Esophagus squamous epithelium (tissue), 5 donors: Measurements from ENCODE around the gene FCRL6. TPM values are rescaled to one million over a fixed set of nuclear protein-coding genes. Genes with fewer than 3 reads are reported as not detected.
A peak's percentile ranks its signal among the peaks of the same experiment; 100 is the strongest.

ENCODE experiments used
- DNase-seq: peaks from one replicate; lab custom pipeline; 2025; lab: John Stamatoyannopoulos, UW
- H3K27ac ChIP-seq, 4 donors: fragments of 200-600 bp; sonication (generic); one replicate each; pipeline ENCODE4 v1.5.1; 2016 to 2019; ENCODE audit warnings: mild to moderate bottlenecking in 1 of 4
- H3K27me3 ChIP-seq, 4 donors: fragments of 200-600 bp; sonication (generic); 1 replicate in 3 of 4; 2 replicates in 1 of 4; pipeline versions ENCODE4 v1.5.1 to v1.6.0; 2017 to 2021; ENCODE audit warnings: antibody characterized with exemption in 1 of 4
- H3K36me3 ChIP-seq, 3 donors: fragments of 200-600 bp; sonication (generic); one replicate each; pipeline ENCODE4 v1.5.1; 2016 to 2019
- H3K4me1 ChIP-seq, 3 donors: fragments of 200-600 bp; sonication (generic); one replicate each; pipeline ENCODE4 v1.5.1; 2017 to 2019
- H3K4me3 ChIP-seq, 4 donors: fragments of 200-600 bp; sonication (generic); 1 replicate in 3 of 4; 2 replicates in 1 of 4; pipeline ENCODE4 v1.5.1; 2016 to 2019; ENCODE audit warnings: mild to moderate bottlenecking in 2 of 4, moderate library complexity in 1 of 4
- H3K9me3 ChIP-seq, 3 donors: fragments of 200-600 bp; sonication (generic); one replicate each; pipeline ENCODE4 v1.5.1; 2016 to 2019
- POLR2A ChIP-seq, 4 donors: fragments of 450-650 bp; IDR thresholded peaks; one replicate each; pipeline ENCODE4 v1.6.1; 2017; ENCODE audit warnings: antibody characterized with exemption in 4 of 4, mild to moderate bottlenecking in 4 of 4, moderate library complexity in 3 of 4
- WGBS, 2 donors: methylation state at CpG; one replicate each; pipeline ENCODE4 v1.1.5; 2018; 5-methylcytosine and 5-hydroxymethylcytosine counted together
- intact Hi-C: fragments of 100-400 bp; cut with DNase I; formaldehyde crosslinking; loops from one replicate; pipeline ENCODE4 v1.15.0; 2022
- total RNA-seq, 4 donors: library from RNA; depleted of rRNA; stranded (reverse); fragments of >200 nt; gene quantifications; one replicate each; pipeline ENCODE4 v1.1.0, GENCODE V29; 2016
- TF ChIP-seq, protein P1 (sequence below), 6 experiments: fragments of 450-650 bp in 4 of 6; fragments of 200-600 bp in 2 of 6; sonication (generic) in 2 of 6; IDR thresholded peaks; one replicate each; pipeline ENCODE4 v1.5.1; 2016 to 2019; ENCODE audit warnings: antibody characterized with exemption in 6 of 6, mild to moderate bottlenecking in 4 of 6, moderate library complexity in 4 of 6
- donor health status: DM: yes; HTN: yes; CAD: no.

The FCRL6 gene
- total RNA-seq, 4 donors from 2014 or later: 0.76 TPM; not detected in 3

DNA sequence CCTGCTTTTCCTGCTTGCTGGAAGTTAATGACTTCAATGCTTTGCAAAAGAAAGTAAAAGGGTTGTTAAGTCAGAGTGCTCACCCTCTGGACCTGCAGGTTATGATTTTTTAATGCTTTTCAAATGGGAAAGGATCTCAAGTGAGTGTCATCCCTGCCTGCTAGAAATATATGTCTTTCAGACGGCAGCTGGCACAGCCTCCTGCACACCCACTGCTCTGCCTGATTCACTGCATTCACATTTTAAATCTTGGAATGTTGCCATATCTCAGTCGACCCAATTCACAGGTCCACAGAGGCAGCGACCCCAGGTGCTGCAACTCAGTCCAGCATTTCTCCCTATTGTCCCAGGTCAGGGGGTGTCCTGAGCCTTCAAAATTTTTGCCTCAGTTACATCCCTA lies 10.7 kb upstream of the FCRL6 start:
- intact Hi-C loops: no loop called here

DNA sequence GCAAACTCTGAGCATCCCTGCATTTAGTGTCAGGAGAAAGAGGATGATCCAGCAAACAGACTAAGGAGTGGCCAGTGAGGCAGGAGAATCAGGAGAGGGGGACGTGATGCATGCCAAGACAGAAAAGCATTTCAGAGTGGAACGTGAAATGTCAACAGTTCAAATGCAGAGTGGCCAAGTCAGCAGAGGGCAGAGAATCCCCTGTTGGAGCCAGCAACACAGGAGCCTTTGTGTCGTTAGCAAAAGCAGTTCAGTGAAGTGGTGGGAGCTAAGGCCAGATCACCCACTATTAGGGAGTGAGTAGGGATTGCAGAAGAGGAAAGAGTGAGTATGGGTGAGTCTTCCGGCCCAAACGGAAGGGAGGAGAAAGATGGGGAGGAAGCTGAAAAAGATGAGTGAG lies 6.6 kb upstream of the FCRL6 start:
- peaks cover 0 to 4% (median 0%) of the 10 kb centered on the region in 3 donors for H3K4me1 ChIP-seq
- H3K27ac ChIP-seq: no peak overlapping the region
- no peak for DNase-seq
- H3K36me3 ChIP-seq: no peaks in the 10 kb centered on the region
- intact Hi-C loops: no loop called here
- WGBS, 2 donors: 60 to 68% methylated on average over 5 of the region's 5 CpGs
- TF ChIP-seq, protein P1, sequence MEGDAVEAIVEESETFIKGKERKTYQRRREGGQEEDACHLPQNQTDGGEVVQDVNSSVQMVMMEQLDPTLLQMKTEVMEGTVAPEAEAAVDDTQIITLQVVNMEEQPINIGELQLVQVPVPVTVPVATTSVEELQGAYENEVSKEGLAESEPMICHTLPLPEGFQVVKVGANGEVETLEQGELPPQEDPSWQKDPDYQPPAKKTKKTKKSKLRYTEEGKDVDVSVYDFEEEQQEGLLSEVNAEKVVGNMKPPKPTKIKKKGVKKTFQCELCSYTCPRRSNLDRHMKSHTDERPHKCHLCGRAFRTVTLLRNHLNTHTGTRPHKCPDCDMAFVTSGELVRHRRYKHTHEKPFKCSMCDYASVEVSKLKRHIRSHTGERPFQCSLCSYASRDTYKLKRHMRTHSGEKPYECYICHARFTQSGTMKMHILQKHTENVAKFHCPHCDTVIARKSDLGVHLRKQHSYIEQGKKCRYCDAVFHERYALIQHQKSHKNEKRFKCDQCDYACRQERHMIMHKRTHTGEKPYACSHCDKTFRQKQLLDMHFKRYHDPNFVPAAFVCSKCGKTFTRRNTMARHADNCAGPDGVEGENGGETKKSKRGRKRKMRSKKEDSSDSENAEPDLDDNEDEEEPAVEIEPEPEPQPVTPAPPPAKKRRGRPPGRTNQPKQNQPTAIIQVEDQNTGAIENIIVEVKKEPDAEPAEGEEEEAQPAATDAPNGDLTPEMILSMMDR (IDR thresholded peaks at IDR 0.05): no peak
- TF ChIP-seq POLR2A (IDR thresholded peaks at IDR 0.05): no peak
- H3K4me3 ChIP-seq: no peak overlapping the region
- peaks cover 0 to 47% (median 0%) of the 10 kb centered on the region in 4 donors for H3K27me3 ChIP-seq
- no peaks in the 10 kb centered on the region for H3K9me3 ChIP-seq

More for the DNA sequence above, 10.7 kb upstream of the FCRL6 start:
- Histone ChIP-seq H3K27me3 (peaks cover 0 to 43% (median 0%) of the 10 kb centered on the region in 4 donors), H3K4me3 (no peak overlapping the region), H3K4me1 (peaks cover 0 to 19% (median 11%) of the 10 kb centered on the region in 3 donors), H3K9me3 (no peaks in the 10 kb centered on the region), H3K27ac (no peak overlapping the region), H3K36me3 (no peaks in the 10 kb centered on the region)
- 23 to 29% methylated on average over 3 of the region's 3 CpGs for WGBS, 2 donors
- no peak for TF ChIP-seq POLR2A (IDR thresholded peaks at IDR 0.05)
- TF ChIP-seq, protein P1 (IDR thresholded peaks at IDR 0.05): no peak
- no peak for DNase-seq

DNA sequence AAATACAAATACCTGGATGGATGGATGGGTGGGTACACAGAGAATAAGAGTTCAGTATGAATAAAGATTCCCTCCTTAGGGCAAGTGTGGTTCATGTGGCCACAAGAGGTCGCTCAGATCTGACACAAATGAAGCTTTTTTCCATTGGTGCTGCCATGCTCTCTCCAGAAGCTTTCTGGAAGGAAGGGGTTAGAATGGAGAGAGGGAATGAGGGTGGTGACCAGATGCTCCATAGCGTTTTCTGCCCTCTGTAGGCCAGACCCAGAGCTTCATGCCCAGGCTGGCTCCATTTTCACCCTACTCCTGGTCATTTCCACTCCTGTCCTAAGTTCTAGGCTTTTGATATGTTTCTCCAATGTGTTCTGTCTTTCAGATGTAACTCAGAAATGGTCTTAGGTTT lies 3.3 kb upstream of the FCRL6 start:
- Histone ChIP-seq H3K4me3 (no peak overlapping the region), H3K9me3 (no peaks in the 10 kb centered on the region), H3K27me3 (peaks cover 0 to 25% (median 0%) of the 10 kb centered on the region in 4 donors), H3K27ac (no peak overlapping the region), H3K4me1 (no peaks in the 10 kb centered on the region), H3K36me3 (no peaks in the 10 kb centered on the region)
- 0% methylated on average over 2 of the region's 2 CpGs for WGBS, 2 donors
- TF ChIP-seq, protein P1 (IDR thresholded peaks at IDR 0.05): peak; percentile 36 to 89 (median 80)
- no peak for TF ChIP-seq POLR2A (IDR thresholded peaks at IDR 0.05)
- intact Hi-C loops: loop anchor here (2.0 kb wide), 1 partner anchor 94 kb away; no protein-coding TSS in a partner anchor
- DNase-seq: no peak

DNA sequence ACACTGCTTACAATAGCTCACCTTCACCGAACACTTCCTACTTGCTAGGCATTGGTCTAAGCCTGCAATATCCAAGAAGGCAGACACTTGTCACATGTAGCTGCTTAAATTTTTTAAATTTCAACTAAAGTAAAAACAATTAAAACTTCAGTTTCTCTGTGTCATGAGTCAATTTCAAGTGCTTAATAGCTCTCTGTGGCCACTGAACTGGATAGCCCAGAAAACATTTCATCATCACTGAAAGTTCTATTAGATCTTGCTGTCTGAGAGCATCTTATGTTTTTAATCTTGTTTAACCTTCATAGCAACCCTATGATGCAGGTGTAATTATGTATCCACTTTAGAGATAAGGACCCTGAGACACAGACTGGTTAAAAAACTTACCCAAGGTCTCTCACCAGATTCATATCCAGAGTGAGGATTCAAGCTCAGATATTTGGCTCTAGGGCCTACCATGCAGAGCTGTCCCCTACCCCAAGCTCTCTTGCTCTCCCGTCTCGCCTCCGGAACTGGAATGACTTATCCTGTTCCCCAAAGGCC lies 2.6 kb upstream of the FCRL6 start:
- WGBS, 2 donors: 93 to 98% methylated on average over 4 of the region's 4 CpGs
- no peaks in the 10 kb centered on the region for H3K4me1 ChIP-seq
- H3K27ac ChIP-seq: no peak overlapping the region
- no peak for DNase-seq
- H3K27me3 ChIP-seq: peaks cover 0 to 23% (median 0%) of the 10 kb centered on the region in 4 donors
- no peaks in the 10 kb centered on the region for H3K9me3 ChIP-seq
- H3K36me3 ChIP-seq: no peaks in the 10 kb centered on the region
- H3K4me3 ChIP-seq: no peak overlapping the region
- intact Hi-C loops: loop anchor here (2.0 kb wide), 1 partner anchor 93 kb away; no protein-coding TSS in a partner anchor
- TF ChIP-seq, protein P1 (IDR thresholded peaks at IDR 0.05): no peak
- TF ChIP-seq POLR2A (IDR thresholded peaks at IDR 0.05): no peak

DNA sequence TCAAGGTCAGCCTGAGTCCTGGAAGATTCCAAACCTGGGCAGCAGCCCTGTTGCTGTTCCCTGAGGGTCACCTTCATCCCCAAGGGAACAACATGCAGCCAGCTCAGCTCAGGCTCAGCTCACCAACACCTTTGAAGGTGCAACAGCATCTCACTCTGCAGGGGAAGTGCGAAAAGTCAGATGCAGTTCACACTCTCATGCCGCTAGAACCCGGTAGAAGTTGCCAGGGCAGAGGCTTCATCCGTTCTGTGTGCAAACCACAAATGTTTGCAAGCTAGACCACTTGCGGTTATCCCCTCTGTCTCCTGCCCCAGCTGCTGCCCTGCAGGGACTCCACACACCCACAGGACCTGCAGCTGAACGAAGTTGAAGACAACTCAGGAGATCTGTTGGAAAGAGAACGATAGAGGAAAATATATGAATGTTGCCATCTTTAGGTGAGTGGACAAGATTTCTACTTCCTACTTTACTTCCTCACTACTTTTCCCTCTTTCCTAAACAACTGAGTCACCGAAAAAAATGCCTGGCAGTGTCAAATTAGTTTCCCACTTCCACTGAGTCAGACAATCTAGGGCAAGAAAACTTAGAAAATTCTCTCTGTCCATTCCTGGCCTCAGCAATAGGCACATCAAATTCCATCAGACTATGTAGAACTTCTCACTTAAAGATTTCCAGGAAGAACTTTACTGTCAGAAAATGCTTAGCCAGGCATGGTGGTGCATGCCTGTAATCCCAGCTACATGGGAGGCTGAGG lies 1.8 kb upstream of the FCRL6 start:
- 57 to 64% methylated on average over 4 to 8 of the region's 8 CpGs for WGBS, 2 donors

More for the DNA sequence above, 1.8 kb upstream of the FCRL6 start:
- intact Hi-C loops: loop anchor here (10.0 kb wide), 1 partner anchor 204 kb away; no protein-coding TSS in a partner anchor
- H3K4me3 ChIP-seq: no peak overlapping the region
- peaks cover 0 to 17% (median 0%) of the 10 kb centered on the region in 4 donors for H3K27me3 ChIP-seq
- TF ChIP-seq, protein P1 (IDR thresholded peaks at IDR 0.05): no peak
- no peak for TF ChIP-seq POLR2A (IDR thresholded peaks at IDR 0.05)
- no peaks in the 10 kb centered on the region for H3K36me3 ChIP-seq
- no peak for DNase-seq
- no peak overlapping the region for H3K27ac ChIP-seq
- no peaks in the 10 kb centered on the region for H3K9me3 ChIP-seq
- H3K4me1 ChIP-seq: no peaks in the 10 kb centered on the region
